Measurements from ENCODE around the gene PPFIBP2. TPM values are rescaled to one million over a fixed set of nuclear protein-coding genes. Genes with fewer than 3 reads are reported as not detected.

The PPFIBP2 gene
- total and polyA plus RNA-seq, 10 donors: 17.2 to 75.1 (median 40.4) TPM

GRCh38 chr11:7509966-7510365 is 3.8 kb upstream of the PPFIBP2 start:
- TF ChIP-seq CTCF (IDR thresholded peaks at IDR 0.05 in 8 of 11, conservative IDR thresholded peaks at IDR 0.05 in 3 of 11) (no peak), POLR2AphosphoS5 (IDR thresholded peaks at IDR 0.05) (no peak), POLR2A (IDR thresholded peaks at IDR 0.05) (no peak)
- Histone ChIP-seq H3K4me1 (peaks cover 20 to 50% (median 33%) of the 10 kb centered on the region in 6 donors), H3K36me3 (no peaks in the 10 kb centered on the region), H3K27ac (no peak overlapping the region), H3K4me3 (no peak overlapping the region), H3K27me3 (replicated peaks in 1 of 7) (peaks cover 0 to 14% (median 11%) of the 10 kb centered on the region in 7 donors), H3K9me3 (no peaks in the 10 kb centered on the region)
- no peak for DNase-seq
- WGBS, 5 donors: 90 to 93% (median 92%) methylated on average over 2 of the region's 2 CpGs
- intact Hi-C loops (cut with DNase I; ENCODE audit: low total_unique reads): no loop called here

GRCh38 chr11:7511401-7511800 is 2.4 kb upstream of the PPFIBP2 start:
- no peak for DNase-seq
- Histone ChIP-seq H3K4me1 (peaks cover 20 to 60% (median 40%) of the 10 kb centered on the region in 6 donors), H3K9me3 (no peaks in the 10 kb centered on the region), H3K4me3 (no peak overlapping the region), H3K27me3 (replicated peaks in 1 of 7) (peaks cover 0 to 13% (median 9%) of the 10 kb centered on the region in 7 donors), H3K36me3 (no peaks in the 10 kb centered on the region), H3K27ac (peak overlapping the region in 6 of 8 donors; percentile 86 to 94 (median 92))
- intact Hi-C loops (cut with DNase I; ENCODE audit: low total_unique reads): no loop called here
- WGBS, 5 donors: 12 to 21% (median 17%) methylated on average over 5 of the region's 5 CpGs
- TF ChIP-seq CTCF (IDR thresholded peaks at IDR 0.05 in 8 of 11, conservative IDR thresholded peaks at IDR 0.05 in 3 of 11) (no peak), POLR2A (IDR thresholded peaks at IDR 0.05) (no peak), POLR2AphosphoS5 (IDR thresholded peaks at IDR 0.05) (peak in 2 of 3 donors; percentile 14 to 49)

GRCh38 chr11:7512525-7513233 is 1.1 kb upstream of the PPFIBP2 start:
- DNase-seq: peak; percentile 93
- no peaks in the 10 kb centered on the region for H3K9me3 ChIP-seq
- peaks cover 0 to 13% (median 9%) of the 10 kb centered on the region in 7 donors for H3K27me3 ChIP-seq (replicated peaks in 1 of 7)
- no peaks in the 10 kb centered on the region for H3K36me3 ChIP-seq
- intact Hi-C loops (cut with DNase I; ENCODE audit: low total_unique reads): no loop called here
- 5 to 11% (median 10%) methylated on average over 16 to 18 of the region's 18 CpGs for WGBS, 5 donors
- H3K27ac ChIP-seq: peak overlapping the region; percentile 83 to 94 (median 92)
- H3K4me1 ChIP-seq: peaks cover 20 to 65% (median 41%) of the 10 kb centered on the region in 6 donors
- TF ChIP-seq CTCF (IDR thresholded peaks at IDR 0.05 in 8 of 11, conservative IDR thresholded peaks at IDR 0.05 in 3 of 11) (peak in 3 of 11 experiments; percentile 31 to 34 (median 32)), POLR2A (IDR thresholded peaks at IDR 0.05) (no peak), POLR2AphosphoS5 (IDR thresholded peaks at IDR 0.05) (peak in 2 of 3 donors; percentile 69 to 75)
- H3K4me3 ChIP-seq: peak overlapping the region; percentile 58 to 87 (median 76)

GRCh38 chr11:7514099-7514591 is 346 bp downstream of the PPFIBP2 start:
- Histone ChIP-seq H3K9me3 (no peaks in the 10 kb centered on the region), H3K27ac (peak overlapping the region; percentile 83 to 94 (median 92)), H3K27me3 (replicated peaks in 1 of 7) (peaks cover 0 to 13% (median 9%) of the 10 kb centered on the region in 7 donors), H3K4me3 (peak overlapping the region; percentile 58 to 87 (median 76)), H3K4me1 (peaks cover 20 to 68% (median 41%) of the 10 kb centered on the region in 6 donors), H3K36me3 (no peaks in the 10 kb centered on the region)
- DNase-seq: no peak
- WGBS, 5 donors: 2 to 5% (median 4%) methylated on average over 12 to 31 of the region's 31 CpGs
- intact Hi-C loops (cut with DNase I; ENCODE audit: low total_unique reads): no loop called here
- TF ChIP-seq CTCF (IDR thresholded peaks at IDR 0.05 in 8 of 11, conservative IDR thresholded peaks at IDR 0.05 in 3 of 11) (no peak), POLR2AphosphoS5 (IDR thresholded peaks at IDR 0.05) (no peak), POLR2A (IDR thresholded peaks at IDR 0.05) (no peak)
